GM12801 (cell line): ENCODE results near the gene BRD3.

Experiments used
- TF ChIP-seq, protein P1 (sequence below): IDR thresholded peaks from one replicate; pipeline ENCODE4 v1.5.1; 2011; ENCODE audit warnings: control low read depth; ENCODE audit not compliant: insufficient read length; ENCODE audit errors: extremely low read depth

BRD3 gene

DNA sequence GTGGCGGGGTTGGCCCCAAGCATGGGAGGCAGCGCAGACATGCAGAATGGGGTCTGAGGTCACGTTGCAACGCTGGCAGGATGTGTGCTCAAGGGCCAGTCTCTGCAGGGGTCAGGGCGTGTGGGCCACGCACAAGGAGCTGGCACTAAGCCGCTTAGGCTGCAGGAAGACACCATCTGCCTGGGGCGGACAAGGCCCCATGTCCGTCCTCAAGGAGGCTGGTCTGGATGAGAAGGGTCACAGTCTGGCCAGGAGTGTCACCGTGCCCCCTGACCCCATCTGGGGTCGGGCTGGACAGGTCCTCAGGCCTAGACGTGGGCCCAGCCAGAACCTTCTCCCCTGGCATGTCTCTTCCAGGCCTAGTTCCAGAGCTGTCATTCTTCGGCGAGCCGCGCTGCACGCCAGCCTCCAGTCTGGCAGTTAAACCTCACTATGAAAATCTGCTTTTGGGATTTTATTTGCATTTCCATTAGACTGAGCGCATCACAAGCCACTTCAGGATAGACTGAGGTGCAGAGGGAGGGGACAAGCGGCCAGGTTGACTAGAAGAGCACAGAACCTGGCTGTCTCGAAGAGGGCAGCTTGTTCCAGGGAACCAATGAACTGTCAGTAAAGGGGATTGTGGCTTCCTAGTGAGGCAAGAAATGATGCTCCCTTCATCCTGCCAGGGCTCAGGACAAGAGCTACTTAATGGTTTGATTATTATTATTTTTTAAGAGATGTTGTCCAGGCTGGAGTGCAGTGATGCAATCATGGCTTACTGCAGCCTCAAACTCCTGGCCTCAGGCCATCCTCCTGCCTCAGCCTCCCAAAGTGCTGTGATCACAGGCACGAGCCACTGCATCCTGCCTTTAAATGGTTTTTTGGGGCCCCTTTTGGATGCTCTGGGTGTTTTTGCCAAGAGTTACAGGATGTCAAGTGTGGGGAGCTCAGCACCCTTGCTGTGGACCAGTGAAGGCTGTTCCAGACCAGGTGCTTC, 38.3 kb downstream of the BRD3 start:
- TF ChIP-seq, protein P1, sequence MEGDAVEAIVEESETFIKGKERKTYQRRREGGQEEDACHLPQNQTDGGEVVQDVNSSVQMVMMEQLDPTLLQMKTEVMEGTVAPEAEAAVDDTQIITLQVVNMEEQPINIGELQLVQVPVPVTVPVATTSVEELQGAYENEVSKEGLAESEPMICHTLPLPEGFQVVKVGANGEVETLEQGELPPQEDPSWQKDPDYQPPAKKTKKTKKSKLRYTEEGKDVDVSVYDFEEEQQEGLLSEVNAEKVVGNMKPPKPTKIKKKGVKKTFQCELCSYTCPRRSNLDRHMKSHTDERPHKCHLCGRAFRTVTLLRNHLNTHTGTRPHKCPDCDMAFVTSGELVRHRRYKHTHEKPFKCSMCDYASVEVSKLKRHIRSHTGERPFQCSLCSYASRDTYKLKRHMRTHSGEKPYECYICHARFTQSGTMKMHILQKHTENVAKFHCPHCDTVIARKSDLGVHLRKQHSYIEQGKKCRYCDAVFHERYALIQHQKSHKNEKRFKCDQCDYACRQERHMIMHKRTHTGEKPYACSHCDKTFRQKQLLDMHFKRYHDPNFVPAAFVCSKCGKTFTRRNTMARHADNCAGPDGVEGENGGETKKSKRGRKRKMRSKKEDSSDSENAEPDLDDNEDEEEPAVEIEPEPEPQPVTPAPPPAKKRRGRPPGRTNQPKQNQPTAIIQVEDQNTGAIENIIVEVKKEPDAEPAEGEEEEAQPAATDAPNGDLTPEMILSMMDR = no peak

DNA sequence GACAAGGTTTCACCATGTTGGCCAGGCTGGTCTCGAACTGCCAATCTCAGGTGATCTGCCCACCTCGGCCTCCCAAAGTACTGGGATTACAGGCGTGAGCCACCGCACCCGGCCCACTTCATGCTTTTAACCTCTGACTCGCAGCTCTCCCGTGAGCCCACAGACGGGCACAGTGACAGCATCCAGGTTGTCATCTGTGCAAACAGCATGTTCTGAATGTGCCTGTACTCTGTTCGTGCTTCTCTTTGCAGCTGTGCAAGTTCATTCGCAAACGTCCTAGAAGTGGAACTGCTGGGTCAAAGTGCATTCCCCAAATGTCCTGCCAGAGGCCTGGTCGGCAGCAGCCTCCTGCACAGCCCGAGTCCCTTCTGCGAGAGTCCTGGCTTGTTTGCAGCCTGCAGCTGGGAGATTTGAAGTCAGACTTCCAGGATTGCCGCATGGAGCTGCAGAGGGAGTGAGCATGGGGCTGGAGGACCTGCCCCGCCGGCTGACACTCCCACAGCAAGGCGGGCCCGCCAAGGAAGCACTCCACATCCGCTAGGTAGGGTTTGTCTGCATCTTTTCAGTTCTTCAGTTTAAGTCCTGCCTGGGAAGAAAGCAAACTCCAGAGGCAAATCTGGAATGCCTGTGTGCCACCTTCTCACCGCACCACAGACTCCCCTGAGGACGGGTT, 39.1 kb downstream of the BRD3 start:
- TF ChIP-seq, protein P1 = no peak

DNA sequence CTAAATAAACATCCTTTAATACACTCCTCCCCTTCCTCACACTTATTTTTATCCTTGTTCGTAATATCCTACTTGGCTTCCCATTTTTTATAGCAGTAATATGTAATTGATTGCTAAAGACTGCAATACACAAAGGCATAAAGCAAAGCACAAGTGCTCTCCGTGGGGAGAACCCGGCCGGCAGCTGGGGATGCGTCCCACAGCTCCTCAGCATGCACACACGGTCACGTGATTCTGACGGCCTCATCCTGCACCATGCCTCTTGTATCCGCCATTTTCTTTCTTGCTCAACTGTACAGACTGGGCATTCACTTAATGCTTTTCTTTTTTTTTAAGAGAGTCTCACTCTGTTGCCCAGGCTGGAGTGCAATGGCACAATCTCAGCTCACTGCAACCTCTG, 39.8 kb downstream of the BRD3 start:
- TF ChIP-seq, protein P1 = no peak

DNA sequence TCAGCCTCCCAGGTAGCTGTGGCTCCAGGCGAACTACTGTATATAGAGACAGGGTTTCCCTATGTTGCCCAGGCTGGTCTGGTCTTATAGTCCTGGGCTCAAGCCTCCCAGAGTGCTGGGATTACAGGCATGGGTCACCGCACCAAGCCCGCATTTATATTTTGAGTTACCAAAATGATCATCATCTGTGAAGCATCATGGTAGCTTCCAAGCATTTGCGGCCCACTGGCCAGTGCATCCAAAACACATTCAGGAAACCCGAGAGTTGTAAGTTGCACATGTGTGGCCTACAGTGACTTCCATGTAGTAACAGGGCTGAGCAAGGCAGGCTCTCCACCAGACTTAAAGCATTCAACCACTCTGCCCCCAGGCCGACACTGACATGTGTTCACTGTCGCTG, 40.3 kb downstream of the BRD3 start:
- TF ChIP-seq, protein P1 = no peak

DNA sequence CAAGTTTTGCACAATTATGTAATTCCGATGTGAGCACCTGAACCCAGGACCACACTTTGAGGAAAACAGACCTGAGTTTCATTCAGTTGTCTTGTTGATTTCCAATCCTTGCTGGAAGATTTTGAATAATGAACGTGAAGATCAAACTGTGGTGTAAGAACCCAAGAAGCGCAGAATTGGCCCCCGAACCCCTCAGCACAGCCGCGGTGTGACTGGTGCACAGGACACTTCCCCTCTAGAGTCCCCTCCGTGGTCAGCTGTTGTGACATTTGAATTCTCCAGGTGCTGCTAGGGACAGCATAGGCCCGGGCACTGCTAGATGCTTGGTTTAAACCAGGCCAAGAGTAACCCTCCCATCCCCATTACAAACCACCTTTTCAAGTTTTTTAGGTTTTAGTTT, 40.8 kb downstream of the BRD3 start:
- TF ChIP-seq, protein P1 = no peak

DNA sequence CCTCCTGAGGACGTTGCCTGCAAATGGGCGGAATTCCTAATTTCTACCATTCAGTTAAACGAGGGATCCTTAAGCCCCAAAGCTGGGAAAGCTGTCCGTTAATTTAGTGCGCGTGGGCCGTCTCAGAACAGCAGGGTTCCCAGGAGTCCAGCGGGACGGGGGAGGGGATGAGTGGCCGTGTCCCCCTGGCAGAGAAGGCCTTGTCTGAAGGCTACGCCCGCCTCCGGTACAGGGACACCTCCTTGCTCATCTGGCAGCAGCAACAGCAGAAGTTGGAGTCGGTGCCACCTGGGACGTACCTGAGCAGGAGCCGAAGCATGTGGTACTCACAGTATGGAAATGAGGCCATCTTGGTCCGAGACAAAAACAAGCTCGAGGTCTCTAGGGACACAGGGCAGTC, 41.2 kb downstream of the BRD3 start:
- TF ChIP-seq, protein P1 = no peak
